Measurements from ENCODE around the gene SAP130.

The SAP130 gene

DNA sequence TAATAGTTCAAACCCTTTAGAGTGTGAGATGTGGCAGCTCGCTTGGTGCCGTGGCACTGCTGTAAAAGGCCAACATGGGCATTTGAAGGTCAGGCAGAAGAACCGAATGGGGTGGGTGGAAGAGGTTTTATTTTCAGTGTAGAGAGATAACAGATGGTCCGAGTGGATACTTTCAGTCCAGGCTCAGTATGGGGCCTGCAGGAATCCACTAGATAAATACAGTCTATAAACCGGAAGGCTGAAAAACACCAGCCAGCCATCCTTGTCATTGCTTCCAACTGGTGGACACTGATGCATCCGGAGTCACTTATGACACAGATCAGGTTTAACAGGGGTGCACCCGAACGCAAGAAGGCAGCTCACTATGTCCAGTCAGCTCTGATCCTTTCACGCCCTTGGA is 86.4 kb downstream of the SAP130 start:
- TF ChIP-seq, protein P1, sequence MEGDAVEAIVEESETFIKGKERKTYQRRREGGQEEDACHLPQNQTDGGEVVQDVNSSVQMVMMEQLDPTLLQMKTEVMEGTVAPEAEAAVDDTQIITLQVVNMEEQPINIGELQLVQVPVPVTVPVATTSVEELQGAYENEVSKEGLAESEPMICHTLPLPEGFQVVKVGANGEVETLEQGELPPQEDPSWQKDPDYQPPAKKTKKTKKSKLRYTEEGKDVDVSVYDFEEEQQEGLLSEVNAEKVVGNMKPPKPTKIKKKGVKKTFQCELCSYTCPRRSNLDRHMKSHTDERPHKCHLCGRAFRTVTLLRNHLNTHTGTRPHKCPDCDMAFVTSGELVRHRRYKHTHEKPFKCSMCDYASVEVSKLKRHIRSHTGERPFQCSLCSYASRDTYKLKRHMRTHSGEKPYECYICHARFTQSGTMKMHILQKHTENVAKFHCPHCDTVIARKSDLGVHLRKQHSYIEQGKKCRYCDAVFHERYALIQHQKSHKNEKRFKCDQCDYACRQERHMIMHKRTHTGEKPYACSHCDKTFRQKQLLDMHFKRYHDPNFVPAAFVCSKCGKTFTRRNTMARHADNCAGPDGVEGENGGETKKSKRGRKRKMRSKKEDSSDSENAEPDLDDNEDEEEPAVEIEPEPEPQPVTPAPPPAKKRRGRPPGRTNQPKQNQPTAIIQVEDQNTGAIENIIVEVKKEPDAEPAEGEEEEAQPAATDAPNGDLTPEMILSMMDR (conservative IDR thresholded peaks at IDR 0.05) = no peak
- TF ChIP-seq ZFX (IDR thresholded peaks at IDR 0.05) = no peak
- no peak overlapping the region for H3K27ac ChIP-seq

DNA sequence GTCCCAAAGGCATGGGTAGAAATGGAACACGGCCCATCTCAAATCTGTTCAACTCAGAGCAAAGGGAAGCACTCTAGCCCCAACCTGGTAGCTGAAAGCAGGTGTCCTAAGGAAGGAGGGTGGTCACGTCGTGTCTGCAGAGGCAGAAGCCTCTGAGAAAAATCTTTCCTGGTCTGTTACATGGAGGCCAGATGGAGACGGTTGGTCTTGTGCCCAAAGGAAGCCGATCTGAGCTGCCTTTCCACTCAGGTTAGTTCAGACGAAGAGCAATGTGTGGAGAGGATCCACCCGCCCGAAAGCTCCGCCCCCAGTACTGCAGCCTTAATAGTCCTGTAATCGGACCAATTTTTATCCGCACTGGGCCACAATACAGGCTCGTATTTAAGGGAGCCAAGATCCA is 87.2 kb downstream of the SAP130 start:
- H3K27ac ChIP-seq = no peak overlapping the region
- TF ChIP-seq ZFX (IDR thresholded peaks at IDR 0.05) = no peak
- TF ChIP-seq, protein P1 (conservative IDR thresholded peaks at IDR 0.05) = no peak

DNA sequence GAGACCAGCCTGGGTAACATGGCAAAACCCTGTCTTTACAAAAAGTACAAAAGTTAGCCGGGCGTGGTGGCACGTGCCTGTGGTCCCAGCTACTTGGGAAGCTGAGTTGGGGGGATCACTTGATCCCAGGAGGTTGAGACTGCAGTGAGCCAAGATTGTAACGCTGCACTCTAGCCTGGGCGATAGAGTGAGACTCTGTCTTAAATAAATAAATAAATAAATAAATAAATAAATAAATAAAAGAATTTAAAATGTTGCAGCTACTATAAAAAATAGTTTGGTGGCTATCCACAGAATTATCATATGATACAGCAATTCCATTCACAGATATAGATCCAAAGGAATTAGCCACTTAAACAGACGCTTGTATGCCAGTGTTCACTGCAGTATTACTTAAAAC is 92.5 kb downstream of the SAP130 start:
- TF ChIP-seq, protein P1 (conservative IDR thresholded peaks at IDR 0.05) = no peak
- no peak for TF ChIP-seq ZFX (IDR thresholded peaks at IDR 0.05)
- no peak overlapping the region for H3K27ac ChIP-seq

DNA sequence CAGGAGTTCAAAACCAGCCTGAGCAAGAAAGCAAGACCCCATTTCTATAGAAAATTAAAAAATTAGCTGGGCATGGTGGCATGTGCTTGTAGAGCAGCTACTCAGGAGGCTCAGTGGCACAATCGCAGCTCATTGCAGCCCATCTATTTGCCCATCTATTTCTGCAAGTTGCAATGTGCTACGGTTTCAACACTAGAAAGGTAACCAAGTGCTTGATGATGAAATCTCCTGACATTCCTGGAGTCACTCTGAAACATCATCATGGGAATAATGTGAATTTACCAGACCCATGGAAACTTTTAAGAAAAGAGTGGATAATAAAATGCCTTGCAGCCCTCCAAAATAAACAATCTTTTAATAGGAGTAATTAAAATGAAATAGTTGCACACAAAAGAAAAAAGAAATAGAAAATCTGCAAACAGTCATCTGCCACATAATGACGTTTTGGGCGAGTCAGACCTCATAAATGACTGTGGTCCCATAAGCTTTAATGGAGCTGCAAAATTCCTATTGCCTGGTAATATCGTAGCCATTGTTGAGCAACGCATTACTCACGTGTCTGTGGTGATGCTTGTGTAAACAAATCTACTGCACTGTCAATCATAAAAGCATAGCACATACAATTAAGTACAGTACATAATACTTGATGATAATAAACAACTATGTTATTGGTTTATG is 95.5 kb downstream of the SAP130 start:
- no peak for TF ChIP-seq ZFX (IDR thresholded peaks at IDR 0.05)
- TF ChIP-seq, protein P1 (conservative IDR thresholded peaks at IDR 0.05) = no peak
- H3K27ac ChIP-seq = no peak overlapping the region

DNA sequence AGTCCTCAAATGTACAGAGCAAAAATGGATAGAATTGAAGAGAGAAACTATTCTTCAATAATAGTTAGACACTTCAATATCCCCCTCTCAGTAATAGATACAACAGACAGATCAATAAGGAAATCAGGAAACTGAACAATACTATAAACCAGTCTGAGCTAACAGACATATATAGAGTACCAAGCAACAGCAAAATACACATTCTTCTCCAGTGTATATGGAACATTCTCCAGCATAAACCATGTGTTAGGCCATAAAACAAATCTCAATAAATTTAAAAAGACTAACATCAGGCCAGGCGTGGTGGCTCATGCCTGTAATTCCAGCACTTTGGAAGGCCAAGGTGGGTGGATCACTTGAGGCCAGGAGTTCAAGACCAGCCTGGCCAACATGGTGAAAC is 98.4 kb downstream of the SAP130 start:
- no peak overlapping the region for H3K27ac ChIP-seq
- TF ChIP-seq, protein P1 (conservative IDR thresholded peaks at IDR 0.05) = no peak
- no peak for TF ChIP-seq ZFX (IDR thresholded peaks at IDR 0.05)

DNA sequence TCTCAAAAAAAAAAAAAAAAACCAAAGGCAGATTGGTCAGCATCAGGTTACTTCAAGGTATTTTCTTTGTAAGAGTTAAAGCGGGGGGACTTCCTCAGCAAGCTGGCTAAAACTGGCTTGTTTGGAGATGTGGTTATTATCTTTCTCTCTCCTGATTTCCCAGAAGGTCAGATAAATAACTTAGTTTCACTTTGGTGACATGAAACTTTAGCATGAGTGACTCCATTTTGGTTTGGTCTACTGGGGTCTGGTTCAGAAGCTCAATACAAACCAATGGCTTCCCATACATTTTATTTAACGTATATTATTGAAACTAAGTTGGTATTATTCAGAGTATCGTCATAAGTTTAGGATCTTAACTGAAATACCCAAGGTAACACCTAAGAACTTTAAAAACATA is 100.5 kb downstream of the SAP130 start:
- H3K27ac ChIP-seq = no peak overlapping the region
- no peak for TF ChIP-seq ZFX (IDR thresholded peaks at IDR 0.05)
- TF ChIP-seq, protein P1 (conservative IDR thresholded peaks at IDR 0.05) = no peak

DNA sequence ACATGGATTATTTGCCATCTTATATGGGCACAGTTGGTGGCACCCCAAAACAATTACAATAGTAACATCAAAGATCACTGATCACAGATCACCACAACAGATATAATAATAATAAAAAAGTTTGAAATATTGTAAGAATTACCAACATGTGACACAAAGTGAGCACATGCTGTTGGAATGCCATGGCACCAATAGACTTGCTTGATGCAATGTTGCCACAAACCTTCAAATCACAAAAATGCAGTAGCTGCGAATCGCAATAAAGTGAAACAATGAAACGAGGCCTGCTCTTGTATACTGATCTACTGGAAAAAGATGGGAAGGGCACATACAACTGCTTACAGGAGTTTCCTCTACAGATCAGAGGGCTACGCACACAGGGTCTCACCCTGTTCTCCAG is 109.9 kb downstream of the SAP130 start:
- TF ChIP-seq, protein P1 (conservative IDR thresholded peaks at IDR 0.05) = no peak
- no peak for TF ChIP-seq ZFX (IDR thresholded peaks at IDR 0.05)

More for the DNA sequence above, 109.9 kb downstream of the SAP130 start:
- no peak overlapping the region for H3K27ac ChIP-seq

Measured in C4-2B (cell line).